Measurements from ENCODE around the gene RAVER2.

The RAVER2 gene

GRCh38 chr1:64847666-64848065 lies 102.8 kb downstream of the RAVER2 start:
- no peak for DNase-seq (ENCODE audit: low read depth)

- no peak for DNase-seq (ENCODE audit: low read depth)
Observed at GRCh38 chr1:64848136-64848535, 103.3 kb downstream of the RAVER2 start.

GRCh38 chr1:64848803-64849202 lies 103.9 kb downstream of the RAVER2 start:
- DNase-seq (ENCODE audit: low read depth), result no peak

GRCh38 chr1:64849942-64850341 lies 105.1 kb downstream of the RAVER2 start:
- no peak for DNase-seq (ENCODE audit: low read depth)

GRCh38 chr1:64850846-64851245 lies 106.0 kb downstream of the RAVER2 start:
- DNase-seq (ENCODE audit: low read depth), result no peak

- DNase-seq (ENCODE audit: low read depth), result no peak
Observed at GRCh38 chr1:64851664-64852063, 106.8 kb downstream of the RAVER2 start.

GRCh38 chr1:64854674-64855073 lies 109.8 kb downstream of the RAVER2 start:
- no peak for DNase-seq (ENCODE audit: low read depth)

GRCh38 chr1:64855557-64855956 lies 110.7 kb downstream of the RAVER2 start:
- no peak for DNase-seq (ENCODE audit: low read depth)

- no peak for DNase-seq (ENCODE audit: low read depth)
Observed at GRCh38 chr1:64856553-64856952, 111.7 kb downstream of the RAVER2 start.

GRCh38 chr1:64857347-64857746 lies 112.5 kb downstream of the RAVER2 start:
- no peak for DNase-seq (ENCODE audit: low read depth)

GRCh38 chr1:64861611-64862010 lies 116.7 kb downstream of the RAVER2 start:
- DNase-seq (ENCODE audit: low read depth), result no peak

GRCh38 chr1:64864018-64864940 lies 119.4 kb downstream of the RAVER2 start:
- DNase-seq (ENCODE audit: low read depth), result peak; percentile 18

GRCh38 chr1:64865105-64865757 lies 120.4 kb downstream of the RAVER2 start:
- DNase-seq (ENCODE audit: low read depth), result no peak

- DNase-seq (ENCODE audit: low read depth), result no peak
Observed at GRCh38 chr1:64866689-64867088, 121.8 kb downstream of the RAVER2 start.

GRCh38 chr1:64867266-64867665 lies 122.4 kb downstream of the RAVER2 start:
- no peak for DNase-seq (ENCODE audit: low read depth)

GRCh38 chr1:64871256-64871655 lies 126.4 kb downstream of the RAVER2 start:
- no peak for DNase-seq (ENCODE audit: low read depth)

GRCh38 chr1:64872067-64872466 lies 127.2 kb downstream of the RAVER2 start:
- no peak for DNase-seq (ENCODE audit: low read depth)

GRCh38 chr1:64873576-64873975 lies 128.7 kb downstream of the RAVER2 start:
- DNase-seq (ENCODE audit: low read depth), result no peak

GRCh38 chr1:64874666-64875065 lies 129.8 kb downstream of the RAVER2 start:
- DNase-seq (ENCODE audit: low read depth), result no peak

- DNase-seq (ENCODE audit: low read depth), result no peak
Observed at GRCh38 chr1:64875101-64875500, 130.2 kb downstream of the RAVER2 start.

- no peak for DNase-seq (ENCODE audit: low read depth)
Observed at GRCh38 chr1:64875606-64876005, 130.7 kb downstream of the RAVER2 start.

GRCh38 chr1:64877151-64877550 lies 132.3 kb downstream of the RAVER2 start:
- peak; percentile 6 for DNase-seq (ENCODE audit: low read depth)

GRCh38 chr1:64877598-64877997 lies 132.7 kb downstream of the RAVER2 start:
- no peak for DNase-seq (ENCODE audit: low read depth)
